HG02571 (cell line): Measurements from ENCODE around the gene APC2.

Experiments
- ATAC-seq: cut with Tn5 transposase; IDR thresholded peaks from one replicate; pipeline ENCODE4 v1.9.1; 2021; ENCODE audit warnings: mild to moderate bottlenecking, moderate library complexity; ENCODE audit not compliant: unreplicated experiment

APC2 gene

GRCh38 chr19:1460033-1460995 lies 10.4 kb downstream of the APC2 start:
- ATAC-seq = no peak

- ATAC-seq = no peak
These were observed 11.9 kb downstream of the APC2 start for GRCh38 chr19:1461862-1462261.

- no peak for ATAC-seq
These were observed 15.5 kb downstream of the APC2 start for GRCh38 chr19:1465191-1466016.

GRCh38 chr19:1466018-1466460 lies 16.1 kb downstream of the APC2 start:
- no peak for ATAC-seq

- no peak for ATAC-seq
These were observed 16.7 kb downstream of the APC2 start for GRCh38 chr19:1466461-1467214.

GRCh38 chr19:1467215-1467489 lies 17.2 kb downstream of the APC2 start:
- no peak for ATAC-seq

GRCh38 chr19:1467490-1468273 lies 17.8 kb downstream of the APC2 start:
- ATAC-seq = no peak

- ATAC-seq = no peak
These were observed 18.4 kb downstream of the APC2 start for GRCh38 chr19:1468274-1468820.

- no peak for ATAC-seq
These were observed 18.9 kb downstream of the APC2 start for GRCh38 chr19:1468821-1469254.

- no peak for ATAC-seq
These were observed 19.5 kb downstream of the APC2 start for GRCh38 chr19:1469255-1470054.

- no peak for ATAC-seq
These were observed 20.1 kb downstream of the APC2 start for GRCh38 chr19:1470055-1470304.

- no peak for ATAC-seq
These were observed 20.5 kb downstream of the APC2 start for GRCh38 chr19:1470305-1471009.

GRCh38 chr19:1471010-1471514 lies 21.1 kb downstream of the APC2 start:
- no peak for ATAC-seq

GRCh38 chr19:1471515-1472160 lies 21.7 kb downstream of the APC2 start:
- no peak for ATAC-seq

GRCh38 chr19:1472231-1473084 lies 22.5 kb downstream of the APC2 start:
- no peak for ATAC-seq

- no peak for ATAC-seq
These were observed 23.3 kb downstream of the APC2 start for GRCh38 chr19:1473085-1473851.
